Tongue (tissue), 2 donors: ENCODE measurements around the gene CYYR1. TPM values are rescaled to one million over a fixed set of nuclear protein-coding genes. Genes with fewer than 3 reads are reported as not detected.

ENCODE experiments used
- DNase-seq: peaks from one replicate; pipeline ENCODE4 v3.0.0-alpha.2; 2015
- total RNA-seq: library from RNA; depleted of rRNA; stranded (reverse); fragments of >200 nt; gene quantifications from one replicate; pipeline ENCODE4 v1.2.3, GENCODE V29; 2014

CYYR1 gene
- total RNA-seq, 1 donor from 2014 or later = 12.6 TPM

DNA sequence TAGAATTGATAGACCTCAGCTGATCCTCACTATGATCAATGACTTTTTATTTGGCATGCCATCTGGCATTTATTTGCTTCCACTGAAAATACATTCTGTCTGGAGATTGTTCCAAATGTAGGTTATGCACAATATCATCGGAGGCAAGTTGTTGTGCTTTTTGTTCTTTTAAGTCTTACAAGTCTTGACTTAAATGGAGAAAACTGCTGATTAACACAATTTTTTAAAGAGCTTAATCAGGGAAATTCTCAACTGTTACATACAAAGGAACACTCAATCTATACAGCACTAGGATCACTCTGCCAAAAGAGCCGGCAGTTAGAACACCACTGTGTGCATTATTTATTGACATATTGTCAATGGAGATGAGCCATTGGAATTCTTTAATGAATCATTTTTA, 19.2 kb downstream of the CYYR1 start:
- no peak for DNase-seq

DNA sequence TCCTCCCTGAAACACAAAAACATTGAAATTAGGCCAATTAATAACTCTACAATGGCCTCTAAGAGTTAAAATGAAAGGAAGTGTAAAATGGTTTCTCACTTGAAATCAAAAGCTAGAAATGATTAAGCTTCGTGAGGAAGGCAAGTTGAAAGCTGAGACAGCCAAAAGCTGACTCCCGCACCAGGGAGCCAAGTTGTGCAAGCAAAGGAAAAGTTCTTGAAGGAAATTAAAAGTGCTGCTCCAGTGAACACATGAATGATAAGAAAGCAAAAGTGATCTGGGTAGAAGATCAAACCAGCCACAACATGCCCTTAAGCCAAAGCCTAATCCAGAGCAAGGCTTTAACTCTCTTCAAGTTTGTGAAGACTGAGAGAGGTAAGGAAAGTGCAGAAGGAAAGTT, 22.8 kb downstream of the CYYR1 start:
- no peak for DNase-seq

DNA sequence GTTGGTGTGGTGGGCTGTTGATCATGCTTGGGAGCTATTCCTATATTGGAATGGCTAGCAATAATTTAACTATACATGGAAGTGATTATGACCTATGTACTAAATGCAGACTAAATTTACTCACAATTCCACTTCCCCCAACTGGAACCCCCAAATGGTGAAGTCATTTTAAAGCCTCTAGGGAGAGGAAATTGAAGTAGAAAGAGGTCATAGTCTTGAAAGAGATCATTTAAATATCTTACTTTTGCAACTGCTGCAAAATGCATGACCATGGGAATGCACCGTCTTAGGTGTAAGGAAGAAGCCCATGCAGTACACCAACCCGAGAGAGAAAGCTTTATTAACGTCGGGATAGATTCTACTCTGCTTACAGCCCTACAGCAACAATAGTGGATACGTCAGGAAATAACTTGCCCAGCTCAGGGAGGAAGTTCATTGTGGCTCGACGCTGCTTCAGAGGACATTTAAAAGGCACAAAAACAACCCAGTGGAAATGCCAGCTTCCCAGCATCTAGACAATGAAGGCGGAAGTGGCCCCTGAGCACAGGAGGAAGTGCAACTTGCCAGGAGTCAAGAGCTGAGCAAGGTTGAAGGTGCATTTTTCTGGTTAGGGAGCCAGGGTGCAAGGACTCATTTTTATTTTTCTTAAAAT, 26.5 kb downstream of the CYYR1 start:
- DNase-seq = peak; percentile 24

DNA sequence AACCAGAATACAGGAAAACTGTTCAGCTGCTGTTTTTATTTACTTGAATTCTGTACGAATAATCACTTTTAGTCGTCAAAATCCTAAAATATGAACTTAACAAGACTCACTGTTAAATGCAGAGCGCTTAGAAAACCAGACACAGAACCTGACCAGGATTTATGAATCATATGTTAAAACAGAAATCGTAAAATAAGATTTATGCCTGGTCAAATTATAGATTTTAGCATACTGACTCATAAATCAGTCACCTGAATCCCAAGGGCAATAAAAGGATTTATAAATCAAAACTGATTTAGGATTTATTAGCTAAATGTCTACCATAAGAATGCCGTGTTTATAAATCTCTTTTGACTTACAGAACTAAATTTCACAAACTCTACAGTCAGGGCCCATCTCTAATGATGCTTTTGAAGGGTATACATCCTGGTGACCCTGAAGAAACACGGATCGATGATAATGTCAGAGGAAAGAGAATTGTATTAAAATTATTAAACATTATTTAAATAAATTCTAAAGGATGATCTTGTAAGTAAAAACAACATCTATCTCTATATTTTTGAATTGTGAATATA, 28.8 kb downstream of the CYYR1 start:
- no peak for DNase-seq

DNA sequence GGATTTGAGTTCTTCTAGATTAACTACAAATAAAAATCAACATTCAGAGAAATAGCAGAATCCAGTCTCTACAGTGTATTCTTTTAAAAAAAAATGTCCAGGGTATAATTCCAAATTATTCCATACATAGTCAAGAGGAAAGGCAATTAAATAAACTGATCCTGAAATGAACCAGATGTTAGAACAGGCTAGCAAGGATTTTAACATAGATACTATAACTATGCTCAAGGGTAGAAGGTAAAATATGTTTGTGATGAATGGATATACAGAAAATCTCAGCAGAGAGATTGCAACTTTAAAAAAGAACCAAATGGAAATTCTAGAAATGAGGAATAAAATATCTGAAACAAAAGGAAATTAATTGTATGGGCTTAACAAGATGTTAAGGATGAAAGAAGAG, 32.4 kb downstream of the CYYR1 start:
- DNase-seq = no peak

DNA sequence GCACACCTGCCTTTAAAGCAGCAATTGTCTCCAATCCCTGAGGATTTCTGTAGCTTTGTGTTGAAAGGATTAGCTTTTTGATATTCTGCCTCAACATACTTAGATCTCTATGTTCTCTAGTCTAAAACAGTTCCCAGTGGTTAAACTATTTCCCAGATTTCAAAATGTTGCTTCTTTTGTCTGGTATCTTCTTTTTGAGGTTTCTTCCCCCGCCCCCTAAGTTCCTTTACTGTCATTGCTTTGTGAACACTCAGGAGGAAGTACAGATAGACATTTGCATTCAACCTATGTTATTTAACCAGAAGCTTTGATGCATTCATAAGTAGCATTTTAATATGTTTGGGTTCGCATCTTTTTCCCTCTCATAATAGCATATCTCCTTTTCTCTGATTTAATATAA, 33.5 kb downstream of the CYYR1 start:
- DNase-seq = no peak

DNA sequence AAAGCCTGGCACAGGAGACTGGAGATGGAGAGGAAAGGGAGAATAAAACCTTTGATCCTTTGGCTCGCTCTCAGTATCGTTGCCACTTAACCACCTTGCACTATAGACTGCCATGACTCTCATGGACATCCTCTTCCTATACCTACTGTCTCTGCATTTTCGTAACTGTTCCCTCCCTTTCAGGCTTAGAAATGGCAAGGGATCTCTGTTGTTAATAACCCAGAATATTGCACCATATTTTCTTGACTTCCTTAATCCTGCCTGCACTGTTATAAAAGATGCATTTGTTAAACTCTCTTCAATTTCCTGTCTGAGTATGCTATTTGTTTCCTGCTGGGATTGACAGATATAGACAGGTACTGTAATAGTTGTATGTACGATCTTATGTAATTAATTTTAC, 38.6 kb downstream of the CYYR1 start:
- no peak for DNase-seq

DNA sequence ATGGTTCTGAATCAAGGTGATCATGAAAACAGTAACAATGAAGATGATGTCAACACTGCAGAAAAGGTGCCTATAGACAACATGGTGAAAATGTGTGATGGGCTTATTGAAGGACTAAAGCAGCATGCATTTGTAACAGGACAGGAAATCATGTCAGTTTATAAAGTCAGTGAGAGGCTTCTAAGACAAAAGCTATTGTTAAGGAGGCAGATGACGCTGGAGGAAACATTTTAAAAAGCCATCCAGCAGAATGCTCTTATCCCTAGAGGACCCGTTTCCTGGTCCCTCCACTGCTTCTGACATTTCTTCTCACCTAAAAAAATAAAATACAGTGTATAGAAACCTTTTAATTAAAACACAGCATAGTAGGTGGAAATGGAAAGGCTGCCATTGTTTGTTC, 40.9 kb downstream of the CYYR1 start:
- DNase-seq = no peak

DNA sequence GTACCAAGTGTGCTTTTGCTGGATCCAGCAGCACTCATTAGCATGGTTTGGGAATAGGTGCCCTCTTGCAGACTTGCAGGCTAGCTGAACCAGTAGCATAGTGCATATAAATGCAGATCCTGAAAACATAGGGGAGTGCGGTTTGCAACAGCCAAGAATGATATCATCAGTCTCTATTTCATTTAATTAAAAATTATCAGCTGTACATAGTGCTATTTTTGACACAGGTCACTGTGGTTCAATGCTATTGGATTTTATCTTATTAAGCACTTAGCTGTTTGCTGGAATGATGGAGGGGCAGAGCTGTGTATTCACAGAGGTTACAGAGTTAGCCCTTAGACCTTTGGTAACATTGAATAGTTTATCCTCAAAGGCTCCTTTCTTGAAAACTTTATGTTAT, 43.6 kb downstream of the CYYR1 start:
- no peak for DNase-seq

DNA sequence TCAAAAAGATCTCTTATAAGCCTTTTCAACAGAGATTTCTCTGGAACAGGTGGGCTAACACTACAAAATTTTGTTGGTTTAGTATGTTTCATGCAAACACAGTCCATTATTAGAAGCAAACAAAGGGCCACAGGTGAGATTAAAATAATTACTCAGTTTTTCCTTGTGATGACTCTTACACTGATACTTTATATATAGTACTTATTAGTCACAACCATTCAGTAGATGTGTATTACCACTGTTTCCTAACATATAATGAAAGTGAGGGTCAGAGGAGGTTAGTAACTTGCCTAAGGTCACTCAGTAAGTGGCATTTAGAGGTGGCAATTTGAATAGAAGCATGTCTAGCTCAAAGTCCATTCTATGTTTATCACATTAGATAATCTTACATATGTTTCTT, 44.2 kb downstream of the CYYR1 start:
- DNase-seq = no peak

DNA sequence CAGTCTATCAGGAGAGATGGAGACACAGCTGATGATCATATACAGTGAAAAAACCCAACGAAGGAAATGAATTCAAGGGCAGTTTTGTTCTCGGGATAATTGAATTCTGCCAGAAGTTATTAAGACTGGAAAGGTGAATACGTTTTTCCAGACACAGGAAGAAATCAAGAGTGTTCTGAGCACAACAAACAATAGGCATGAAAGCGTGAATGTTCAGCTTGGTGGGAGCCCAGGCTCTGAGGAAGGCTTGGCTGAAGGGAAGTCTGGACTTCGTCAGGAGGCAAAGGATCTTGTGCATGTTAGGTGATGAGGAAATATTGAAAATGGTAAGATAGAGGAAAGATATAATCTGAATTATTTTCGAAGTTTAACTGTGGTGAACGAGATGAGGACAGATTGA, 50.4 kb downstream of the CYYR1 start:
- DNase-seq = peak; percentile 17

DNA sequence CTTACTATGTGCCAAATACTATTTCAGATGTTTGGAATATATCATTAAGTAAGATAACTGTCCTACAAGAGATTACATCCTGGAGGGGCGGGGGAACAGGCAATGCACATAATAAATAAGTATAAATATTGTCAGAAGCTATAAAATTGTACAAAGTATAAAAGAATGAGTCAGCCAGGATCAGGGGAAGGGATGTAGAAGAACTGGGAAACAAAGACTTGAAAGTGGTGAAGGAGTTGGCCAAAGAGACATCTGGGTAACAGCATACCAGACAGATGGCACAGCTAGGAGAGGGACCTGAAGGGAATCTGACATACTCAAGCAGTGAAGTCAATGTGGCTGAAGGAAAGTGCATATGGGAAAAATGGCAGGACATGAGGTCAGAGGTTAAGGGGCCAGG, 53.9 kb downstream of the CYYR1 start:
- no peak for DNase-seq

DNA sequence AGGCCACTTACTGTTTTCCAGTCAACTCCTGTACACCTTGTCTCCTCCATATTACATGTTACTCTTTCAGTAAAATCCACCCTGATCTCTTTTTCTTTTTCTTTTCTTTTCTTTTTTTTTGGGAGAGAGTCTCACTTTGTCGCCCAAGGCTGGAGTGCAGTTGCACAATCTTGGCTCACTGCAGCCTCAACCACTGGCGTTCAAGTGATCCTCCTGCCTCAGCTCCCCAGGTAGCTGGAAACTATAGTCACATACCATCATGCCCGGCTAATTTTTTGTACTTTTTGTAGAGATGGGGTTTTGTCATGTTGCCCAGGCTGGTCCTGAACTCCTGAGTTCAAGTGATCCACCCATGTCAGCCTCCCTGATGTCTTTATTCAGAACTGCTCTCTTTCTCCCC, 57.8 kb downstream of the CYYR1 start:
- no peak for DNase-seq

DNA sequence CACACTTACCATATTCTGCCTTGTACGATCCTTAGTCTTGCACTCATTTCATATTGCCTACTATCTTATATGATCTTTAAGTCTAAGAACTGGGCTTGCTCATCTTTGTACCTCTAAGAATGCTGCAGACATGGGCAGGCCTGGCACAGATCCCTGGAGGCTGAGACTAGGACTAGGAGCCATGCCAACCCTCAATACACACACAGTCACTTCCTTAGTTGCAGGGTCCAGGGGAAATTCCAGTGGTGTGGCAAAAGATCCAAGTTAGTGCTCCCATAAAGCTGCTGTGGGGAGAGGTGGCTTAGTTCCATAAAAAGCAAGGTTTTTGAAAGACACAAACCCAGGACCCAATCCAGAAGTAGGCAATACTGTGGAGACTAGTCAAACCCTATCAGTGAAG, 59.9 kb downstream of the CYYR1 start:
- DNase-seq = no peak

DNA sequence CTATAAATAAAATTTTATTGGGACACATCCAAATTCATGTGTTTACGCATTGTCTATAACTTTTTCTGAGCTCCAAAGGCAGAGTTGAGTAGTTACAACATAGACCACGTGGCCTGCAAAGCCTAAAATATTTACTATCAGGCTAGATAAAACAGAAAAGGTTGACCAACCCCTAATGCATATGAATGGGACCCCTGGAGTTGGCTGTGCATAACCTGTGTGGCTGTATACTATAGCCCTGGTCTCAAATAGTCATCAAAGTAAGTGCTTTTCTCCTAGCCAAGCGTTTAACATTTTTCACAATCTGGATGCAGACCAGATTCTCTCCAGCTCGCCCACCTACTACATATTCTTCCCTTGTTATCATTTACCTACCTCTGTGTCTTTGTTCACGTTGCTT, 60.4 kb downstream of the CYYR1 start:
- no peak for DNase-seq

DNA sequence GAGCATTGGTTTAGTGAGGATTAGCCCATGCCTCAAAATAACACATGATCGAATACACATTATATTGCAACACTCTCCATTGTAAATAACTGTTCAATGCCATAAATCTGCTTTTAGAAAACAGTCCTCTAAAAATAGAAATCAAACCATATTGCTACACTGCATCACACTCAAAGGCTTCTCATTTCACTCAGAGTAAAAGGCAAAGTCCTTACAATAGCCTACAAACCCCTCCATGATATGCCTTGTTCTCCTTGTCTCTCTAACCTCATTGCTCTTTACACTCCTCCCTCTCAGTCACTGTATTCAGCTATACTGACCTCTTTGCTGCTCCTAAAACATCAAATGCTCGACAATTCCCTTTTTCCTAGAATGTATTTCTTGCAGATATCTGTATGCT, 64.2 kb downstream of the CYYR1 start:
- DNase-seq = no peak

DNA sequence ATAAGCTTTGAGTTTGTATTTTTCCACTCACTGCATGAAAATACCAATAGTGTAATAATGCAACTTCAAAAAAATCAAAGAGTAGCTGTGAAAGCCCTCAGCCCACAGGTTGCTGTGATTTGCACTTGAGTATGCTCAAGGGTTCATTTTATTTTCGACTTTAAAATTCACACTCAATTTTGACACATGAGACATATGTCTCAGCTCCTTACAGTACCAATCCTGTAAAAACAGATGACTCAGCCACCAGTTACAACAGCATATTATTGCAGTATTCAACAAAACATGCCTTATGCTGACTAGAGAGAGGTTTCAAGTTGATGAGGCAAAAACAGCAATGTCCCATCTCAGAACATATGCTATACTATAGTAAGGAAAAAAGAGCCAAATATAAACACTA, 66.1 kb downstream of the CYYR1 start:
- no peak for DNase-seq

DNA sequence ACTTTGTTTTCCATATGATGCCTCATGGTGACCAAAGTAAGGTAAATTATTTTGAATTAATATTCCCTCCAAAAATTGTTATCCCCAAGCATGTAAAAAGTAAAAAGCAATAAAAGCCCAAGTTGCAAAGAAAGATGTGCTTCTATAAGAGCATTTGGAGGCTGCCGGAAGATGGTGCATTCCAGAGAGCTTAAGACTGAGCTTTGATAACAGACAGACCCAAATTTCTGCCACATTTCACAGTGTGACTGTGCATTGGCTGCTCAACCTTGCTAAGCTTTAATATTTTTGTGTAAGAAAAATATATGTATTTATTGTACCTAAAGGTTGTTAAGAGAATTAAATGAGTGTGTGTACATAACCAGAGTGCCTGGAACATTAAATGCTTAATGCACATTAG, 67.9 kb downstream of the CYYR1 start:
- no peak for DNase-seq

DNA sequence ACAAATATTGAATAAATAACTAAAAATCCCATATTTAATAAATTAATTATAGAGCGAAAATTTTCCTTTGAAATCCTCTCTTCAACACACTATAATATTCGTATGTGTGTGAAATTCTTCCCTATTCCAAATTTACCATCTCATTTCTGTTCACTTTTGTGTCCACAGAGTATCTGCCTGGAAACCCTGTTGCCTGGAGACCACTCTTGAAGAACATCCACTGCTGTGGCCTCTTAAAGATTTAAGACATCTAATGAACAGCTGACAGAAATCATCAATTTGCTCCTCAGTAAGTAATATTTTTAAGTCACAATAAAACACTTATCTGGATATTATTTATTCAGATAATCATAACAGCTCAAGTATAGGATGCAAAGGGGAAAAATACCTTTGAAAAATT, 69.7 kb downstream of the CYYR1 start:
- DNase-seq = no peak

DNA sequence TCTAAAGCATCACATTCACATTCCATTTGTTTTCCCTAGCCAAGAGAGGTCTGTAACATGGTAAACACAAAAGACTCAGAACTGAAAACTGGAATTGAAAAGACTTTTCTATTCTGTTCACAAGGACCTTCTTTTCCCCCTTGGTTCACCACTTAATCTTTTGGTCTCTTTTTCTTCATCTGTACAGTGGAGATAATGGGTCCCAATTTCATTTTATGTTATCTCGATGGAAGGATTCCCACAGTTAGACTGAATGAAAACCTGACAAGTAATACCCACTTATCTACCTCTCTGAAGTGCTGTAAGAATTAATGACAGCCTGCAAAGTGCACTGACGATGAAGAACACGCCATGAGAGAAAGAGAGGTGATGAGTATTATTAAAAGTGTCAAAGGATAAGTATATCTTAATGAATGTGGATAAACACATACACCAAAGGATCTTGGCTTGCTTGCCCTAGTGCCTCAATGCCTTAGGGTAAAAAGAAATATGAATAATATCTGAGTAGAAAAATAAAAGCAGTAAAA, 71.5 kb downstream of the CYYR1 start:
- DNase-seq = no peak

DNA sequence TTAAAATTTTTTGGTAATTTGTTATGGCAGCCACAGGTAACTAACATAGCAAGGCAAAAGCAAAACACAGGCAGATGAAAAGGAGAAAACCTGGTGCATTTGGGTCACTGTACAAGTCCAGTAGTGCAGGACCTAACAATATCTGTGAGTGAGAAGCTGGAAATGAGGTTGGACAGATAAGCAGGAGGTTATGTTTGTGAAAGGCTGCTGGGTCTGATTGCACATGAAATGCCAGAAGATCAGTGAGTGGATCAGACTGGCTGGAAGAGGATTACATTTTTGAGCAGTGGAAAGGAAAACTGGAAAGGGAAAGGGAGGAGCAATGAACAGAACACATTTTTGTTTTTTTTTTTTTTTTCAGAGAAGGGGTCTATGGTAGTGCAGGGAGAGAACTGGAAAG, 73.6 kb downstream of the CYYR1 start:
- DNase-seq = no peak

DNA sequence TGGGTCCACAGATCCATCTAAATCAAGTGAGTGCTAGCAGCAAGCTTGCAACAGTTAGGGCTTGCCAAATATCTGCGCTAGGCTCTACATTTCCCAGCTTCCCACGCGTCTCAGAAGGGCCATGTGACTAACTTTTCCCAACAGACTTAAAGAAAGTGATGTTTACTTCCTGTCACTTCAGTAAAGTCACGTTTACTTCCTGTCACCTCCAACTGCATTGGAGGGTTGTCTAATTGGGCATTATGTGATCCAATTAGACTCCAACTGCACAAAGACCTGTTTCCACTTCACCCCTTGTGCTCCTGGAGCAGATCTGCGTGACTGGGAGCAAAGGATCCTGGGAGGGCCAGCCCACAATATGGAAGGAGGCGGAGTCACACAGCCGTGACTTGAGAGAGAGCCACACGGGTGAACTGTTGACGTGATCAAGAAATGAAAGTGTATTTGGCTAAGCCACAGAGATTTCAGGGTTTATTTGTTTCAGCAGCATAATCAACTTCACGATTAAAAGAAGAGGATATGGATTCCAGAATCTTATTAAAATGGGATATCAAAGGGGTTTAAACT, 77.7 kb downstream of the CYYR1 start:
- DNase-seq = no peak

DNA sequence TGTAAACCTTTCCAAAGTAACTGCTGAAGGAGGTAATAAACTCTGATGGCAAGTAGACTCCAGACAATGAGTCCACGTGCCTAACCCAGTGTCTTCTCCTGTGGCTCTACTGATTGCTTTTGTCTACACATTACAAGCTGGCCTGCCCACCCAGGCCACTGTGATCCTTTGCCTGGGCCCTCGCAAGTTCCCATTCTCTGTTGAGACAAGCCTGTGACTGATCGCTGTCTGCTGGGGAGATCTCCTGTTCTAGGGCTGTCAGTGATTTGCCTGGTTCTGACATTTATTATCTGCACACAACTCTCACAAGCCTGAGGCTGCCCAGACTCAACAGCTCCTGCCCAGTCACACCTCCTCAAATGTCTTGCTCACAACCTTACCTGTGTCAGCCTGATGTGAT, 81.4 kb downstream of the CYYR1 start:
- DNase-seq = no peak

DNA sequence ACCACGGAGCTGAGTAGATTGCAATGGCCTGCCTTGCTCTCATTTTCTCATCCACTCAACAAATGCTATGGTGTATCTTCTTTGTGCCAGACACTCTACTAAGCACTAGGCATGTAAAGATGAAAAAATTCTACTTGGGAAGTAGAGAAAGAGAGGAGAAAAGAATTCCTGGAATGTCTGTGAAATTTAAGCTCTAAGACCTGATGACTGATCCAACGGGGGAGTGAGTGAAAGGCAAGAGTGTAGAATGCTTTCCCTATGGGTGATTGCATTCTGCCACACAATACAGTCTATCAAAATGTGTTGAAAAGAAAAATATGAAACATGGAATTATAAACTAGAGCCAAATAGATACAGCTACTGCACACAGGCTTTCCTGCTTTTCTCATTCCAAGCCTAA, 82.3 kb downstream of the CYYR1 start:
- peak; percentile 59 for DNase-seq
